H1 (cell line): ENCODE results near the gene TSC22D1. TPM values are rescaled to one million over a fixed set of nuclear protein-coding genes. Genes with fewer than 3 reads are reported as not detected.

Experiments used
- CTCF ChIA-PET: fragments of 300-600 bp; sonication (Branson Sonifier 250); formaldehyde crosslinking; loops from one replicate; lab custom pipeline; 2021; ENCODE audit not compliant: partially characterized antibody; lab: Charles Lee
- POLR2A ChIA-PET: fragments of 300-600 bp; sonication (Branson Sonifier 250); formaldehyde crosslinking; loops from one replicate; lab custom pipeline; 2021; ENCODE audit warnings: inconsistent platforms; ENCODE audit not compliant: partially characterized antibody; lab: Charles Lee
- DNase-seq, 2 experiments: peaks; one replicate each; pipeline versions ENCODE4 v3.0.0 to v3.0.0-alpha.2; 2010 to 2022; ENCODE audit warnings: low spot score in 2 of 2, low read depth in 1 of 2, mixed read lengths in 1 of 2
- FAIRE-seq: peaks from 2 replicates; lab custom pipeline; 2011; peaks lifted over from hg19 to GRCh38; lab: Jason Lieb, UNC
- H2AFZ ChIP-seq: 2 replicates; pipeline ENCODE4 v1.8.1; 2012; ENCODE audit warnings: low read length, inconsistent platforms
- H2AK5ac ChIP-seq: 2 replicates; pipeline ENCODE4 v1.6.1; 2013; ENCODE audit warnings: low read depth, low read length
- H2BK120ac ChIP-seq: replicated peaks from 2 replicates; pipeline ENCODE3; 2013; ENCODE audit warnings: low read depth, low read length, inconsistent platforms
- H2BK12ac ChIP-seq: 2 replicates; pipeline ENCODE4 v1.6.1; 2013; ENCODE audit warnings: low read depth, low read length
- H2BK15ac ChIP-seq: 2 replicates; pipeline ENCODE4 v1.6.1; 2013; ENCODE audit warnings: low read length
- H2BK20ac ChIP-seq: 2 replicates; pipeline ENCODE4 v1.6.1; 2013; ENCODE audit warnings: low read length
- H2BK5ac ChIP-seq: 2 replicates; pipeline ENCODE4 v1.6.1; 2013; ENCODE audit warnings: low read depth, low read length
- H3K14ac ChIP-seq: 2 replicates; pipeline ENCODE4 v1.6.1; 2013; ENCODE audit warnings: inconsistent platforms; ENCODE audit not compliant: insufficient read length
- H3K18ac ChIP-seq: 2 replicates; pipeline ENCODE4 v1.6.1; 2013; ENCODE audit warnings: low read length; ENCODE audit errors: extremely low read depth
- H3K23ac ChIP-seq: 2 replicates; pipeline ENCODE4 v1.6.1; 2013; ENCODE audit warnings: inconsistent platforms; ENCODE audit not compliant: insufficient read length
- H3K23me2 ChIP-seq: 2 replicates; pipeline ENCODE4 v1.6.1; 2013; ENCODE audit warnings: low read depth, low read length
- H3K27ac ChIP-seq: 2 replicates; pipeline ENCODE4 v1.6.1; 2011; ENCODE audit warnings: low read depth, low read length, inconsistent platforms
- H3K27me3 ChIP-seq, 4 experiments: replicated peaks in 1 of 4; 1 replicate in 1 of 4; 2 replicates in 3 of 4; pipeline versions ENCODE4 v1.6.1 to v1.8.1; 2011 to 2013; ENCODE audit warnings: low read length in 3 of 4, mild to moderate bottlenecking in 3 of 4, inconsistent platforms in 2 of 4, mixed read lengths in 2 of 4, moderate library complexity in 1 of 4; ENCODE audit not compliant: control insufficient read depth in 3 of 4, insufficient read depth in 3 of 4; ENCODE audit errors: extremely low read depth in 1 of 4
- H3K36me3 ChIP-seq, 4 experiments: 2 replicates each; pipeline versions ENCODE4 v1.6.1 to v1.8.1; 2011 to 2013; ENCODE audit warnings: mild to moderate bottlenecking in 4 of 4, low read length in 3 of 4, moderate library complexity in 2 of 4, control low read depth in 1 of 4, inconsistent platforms in 1 of 4; ENCODE audit not compliant: insufficient read depth in 4 of 4, control insufficient read depth in 2 of 4
- H3K4ac ChIP-seq: replicated peaks from 2 replicates; pipeline ENCODE3; 2013; ENCODE audit warnings: low read length, low read depth, mixed read lengths, inconsistent platforms; ENCODE audit not compliant: insufficient read length
- H3K4me1 ChIP-seq, 4 experiments: replicated peaks in 1 of 4; 1 replicate in 1 of 4; 2 replicates in 3 of 4; pipeline versions ENCODE4 v1.6.1 to v1.8.1; 2011 to 2013; ENCODE audit warnings: low read length in 3 of 4, inconsistent platforms in 2 of 4, mixed read lengths in 1 of 4; ENCODE audit not compliant: insufficient read depth in 4 of 4, control insufficient read depth in 3 of 4
- H3K4me2 ChIP-seq, 2 experiments: 2 replicates each; pipeline versions ENCODE4 v1.6.1 to v1.8.1; 2011 to 2013; ENCODE audit warnings: low read depth in 2 of 2, low read length in 2 of 2, control low read depth in 1 of 2, inconsistent platforms in 1 of 2, mild to moderate bottlenecking in 1 of 2; ENCODE audit not compliant: insufficient read depth in 1 of 2
- H3K4me3 ChIP-seq, 4 experiments: fragments of 200-600, 300-600 bp in 1 of 4; sonication (generic), shearing (Covaris generic), sonication (Bioruptor Twin) in 1 of 4; 2 replicates each; pipeline versions ENCODE4 v1.5.1 to v1.8.1; 2011 to 2016; ENCODE audit warnings: low read length in 4 of 4, low read depth in 3 of 4, control low read depth in 2 of 4, inconsistent platforms in 2 of 4, mild to moderate bottlenecking in 2 of 4, mixed read lengths in 1 of 4, moderate library complexity in 1 of 4; ENCODE audit not compliant: insufficient read depth in 2 of 4; ENCODE audit errors: extremely low read depth in 1 of 4
- H3K56ac ChIP-seq: replicated peaks from 2 replicates; pipeline ENCODE3; 2013; ENCODE audit warnings: low read depth, mild to moderate bottlenecking, mixed read lengths, low read length, inconsistent platforms; ENCODE audit not compliant: insufficient read length
- H3K79me1 ChIP-seq: 2 replicates; pipeline ENCODE4 v1.6.1; 2013; ENCODE audit warnings: low read depth, low read length, control low read depth
- H3K79me2 ChIP-seq, 2 experiments: 2 replicates each; pipeline versions ENCODE4 v1.6.1 to v1.8.1; 2012 to 2013; ENCODE audit warnings: low read length in 2 of 2, mild to moderate bottlenecking in 2 of 2, inconsistent platforms in 1 of 2; ENCODE audit not compliant: insufficient read depth in 2 of 2, control insufficient read depth in 1 of 2
- H3K9ac ChIP-seq, 4 experiments: replicated peaks in 1 of 4; 1 replicate in 1 of 4; 2 replicates in 3 of 4; pipeline versions ENCODE4 v1.6.1 to v1.8.1; 2011 to 2013; ENCODE audit warnings: low read depth in 3 of 4, low read length in 3 of 4, control low read depth in 2 of 4, mild to moderate bottlenecking in 2 of 4, moderate library complexity in 2 of 4, inconsistent platforms in 1 of 4; ENCODE audit errors: extremely low read depth in 1 of 4
- H3K9me3 ChIP-seq, 2 experiments: 2 replicates each; pipeline versions ENCODE4 v1.6.1 to v1.8.1; 2012 to 2013; ENCODE audit warnings: mild to moderate bottlenecking in 2 of 2, moderate library complexity in 2 of 2, control low read depth in 1 of 2, inconsistent platforms in 1 of 2, low read depth in 1 of 2, low read length in 1 of 2, mixed read lengths in 1 of 2; ENCODE audit not compliant: insufficient read depth in 2 of 2
- H4K20me1 ChIP-seq, 2 experiments: replicated peaks in 1 of 2; 2 replicates each; pipeline versions ENCODE3 to v1.8.1; 2011 to 2013; ENCODE audit warnings: inconsistent platforms in 2 of 2, low read length in 2 of 2, mild to moderate bottlenecking in 1 of 2; ENCODE audit not compliant: insufficient read depth in 2 of 2, control insufficient read depth in 1 of 2
- H4K5ac ChIP-seq: 2 replicates; pipeline ENCODE4 v1.6.1; 2013; ENCODE audit warnings: low read length, low read depth, mixed read lengths, inconsistent platforms; ENCODE audit not compliant: insufficient read length
- H4K8ac ChIP-seq: 2 replicates; pipeline ENCODE4 v1.8.0; 2013; ENCODE audit warnings: mild to moderate bottlenecking, moderate library complexity, low read length, inconsistent platforms; ENCODE audit not compliant: insufficient read depth; ENCODE audit errors: extremely low read depth
- H4K91ac ChIP-seq: replicated peaks from 2 replicates; pipeline ENCODE3; 2013; ENCODE audit warnings: low read length, mixed read lengths, inconsistent platforms; ENCODE audit not compliant: insufficient read length
- CBX8 ChIP-seq: fragments of 300-800, 300-1000 bp; sonication (generic); IDR thresholded peaks from 2 replicates; pipeline ENCODE4 v1.7.1; 2016; ENCODE audit warnings: low read depth, low read length, borderline replicate concordance
- KDM5A ChIP-seq: fragments of 200-600 bp; IDR thresholded peaks from 2 replicates; pipeline ENCODE4 v1.7.1; 2012; ENCODE audit warnings: mild to moderate bottlenecking, low read length, inconsistent platforms, mixed read lengths
- RAD21 ChIP-seq, 2 experiments: IDR thresholded peaks in 1 of 2; conservative IDR thresholded peaks in 1 of 2; 2 replicates each; pipeline ENCODE4 v1.6.1; 2011; ENCODE audit warnings: low read depth in 2 of 2, low read length in 2 of 2, improper control_type of control experiment in 1 of 2, inconsistent platforms in 1 of 2, mild to moderate bottlenecking in 1 of 2, moderate library complexity in 1 of 2
- WGBS, 2 experiments: shearing (Covaris generic) in 1 of 2; methylation state at CpG; one replicate each; pipeline versions ENCODE4 v1.1.6 to v1.1.7; 2013 to 2015; ENCODE audit warnings: low lambda C conversion rate in 2 of 2, mixed read lengths in 2 of 2, inconsistent platforms in 1 of 2, low coverage in 1 of 2, missing lambda C conversion rate in 1 of 2; ENCODE audit not compliant: insufficient replicate concordance in 2 of 2, insufficient coverage in 1 of 2, insufficient read length in 1 of 2; ENCODE audit errors: extremely low coverage in 1 of 2, missing lambda C conversion rate in 1 of 2; 5-methylcytosine and 5-hydroxymethylcytosine counted together
- polyA plus RNA-seq, 7 experiments: library from polyadenylated mRNA; depleted of rRNA in 3 of 7; stranded (reverse) in 5 of 7; unstranded in 2 of 7; fragments of >200 nt in 5 of 7; fragments of 200-250 nt in 2 of 7; gene quantifications; 1 replicate in 5 of 7; 2 replicates in 1 of 7; 4 replicates in 1 of 7; pipeline versions ENCODE4 v1.2.1 to v1.2.3, GENCODE V29; 2011 to 2013; ENCODE audit warnings: missing spikeins in 2 of 7, mixed read lengths in 2 of 7
- total RNA-seq: library from RNA; stranded (reverse); fragmentation: NEBNext Ultra II Directional; extraction: Animal tissue kit (Norgen Biotek cat#: 25700); gene quantifications from 2 replicates; pipeline ENCODE4 v1.2.1, GENCODE V29; 2021

TSC22D1 gene
- total and polyA plus RNA-seq, 2 of the 8 experiments (the other 6 are each of a cell fraction or from before 2014, with no cell fraction given): 52.6 to 80.9 TPM

DNA sequence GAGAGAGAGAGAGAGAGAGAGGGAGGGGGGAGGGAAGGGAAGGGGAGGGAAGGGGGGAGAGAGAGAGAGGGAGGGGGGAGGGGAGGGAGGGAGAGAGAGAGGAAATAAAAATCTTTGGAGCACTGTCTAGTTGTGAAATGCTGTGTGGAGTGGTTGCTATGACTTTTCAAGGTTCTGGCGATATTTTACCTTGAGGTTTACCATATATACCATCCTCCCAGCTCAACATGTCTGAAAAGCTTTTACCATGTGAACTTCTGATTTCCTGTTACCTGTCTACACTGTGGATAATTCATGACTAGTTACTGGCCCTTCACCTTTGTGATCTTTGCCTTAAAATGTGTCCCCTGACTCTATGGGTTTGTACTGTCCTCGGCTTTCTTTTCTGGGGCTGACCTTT is 164.3 kb downstream of the TSC22D1 start:
- Histone ChIP-seq H3K4me1 (peaks cover 7 to 22% (median 13%) of the 10 kb centered on the region in 4 experiments), H3K4me3 (no peak overlapping the region), H2AK5ac (no peak overlapping the region), H3K79me2 (no peaks in the 10 kb centered on the region), H3K23me2 (no peaks in the 10 kb centered on the region), H2BK5ac (no peak overlapping the region), H3K4me2 (no peak overlapping the region), H2BK120ac (no peak overlapping the region), H2AFZ (peak overlapping the region; percentile 64; the same call in 1 of the 2 replicates), H4K5ac (no peak overlapping the region), H3K9me3 (no peaks in the 10 kb centered on the region; a peak in 1 of 4 replicates), H3K79me1 (no peaks in the 10 kb centered on the region), H2BK15ac (no peak overlapping the region), H3K36me3 (no peaks in the 10 kb centered on the region), H4K20me1 (no peaks in the 10 kb centered on the region), H3K4ac (no peak overlapping the region), H2BK20ac (no peak overlapping the region), H3K23ac (no peak overlapping the region), H3K56ac (no peak overlapping the region), H3K14ac (no peak overlapping the region), H3K27me3 (no peaks in the 10 kb centered on the region)
- DNase-seq: no peak
- 85% methylated on average over 2 of the region's 2 CpGs; no CpG with 5 or more reads in 1 of the 2 experiments for WGBS, 2 experiments
- CTCF ChIA-PET: no interaction called here
- POLR2A ChIA-PET: interaction anchor here (0.7 to 11.1 kb wide), 2 partner anchors 9 to 21 kb away, joined by 3 to 125 read pairs; no protein-coding TSS in a partner anchor
- TF ChIP-seq CBX8 (no peak), KDM5A (no peak), RAD21 (IDR thresholded peaks at IDR 0.05 in 1 of 2, conservative IDR thresholded peaks at IDR 0.05 in 1 of 2; ENCODE audit: low read depth in 2 of 2, low read length in 2 of 2) (no peak)
- TF ChIP-seq, all 59 proteins: peak for 0
- no peak overlapping the region for H4K8ac ChIP-seq
- H2BK12ac ChIP-seq: no peak overlapping the region
- no peak overlapping the region for H3K18ac ChIP-seq
- H3K9ac ChIP-seq: no peak overlapping the region
- no peak overlapping the region for H3K27ac ChIP-seq
- FAIRE-seq: no peak
- no peak overlapping the region for H4K91ac ChIP-seq
